GM21360 (cell line): ENCODE data around the gene DTNA.
"Not testable (repeated sequence)": the region's sequence is repeated elsewhere in the genome, so short reads cannot be mapped to it uniquely, and the experiment has no call there.

ENCODE experiments used
- ATAC-seq: cut with Tn5 transposase; IDR thresholded peaks from one replicate; pipeline ENCODE4 v1.9.1; 2021; ENCODE audit warnings: mild to moderate bottlenecking, moderate library complexity; ENCODE audit not compliant: unreplicated experiment

Gene DTNA

DNA sequence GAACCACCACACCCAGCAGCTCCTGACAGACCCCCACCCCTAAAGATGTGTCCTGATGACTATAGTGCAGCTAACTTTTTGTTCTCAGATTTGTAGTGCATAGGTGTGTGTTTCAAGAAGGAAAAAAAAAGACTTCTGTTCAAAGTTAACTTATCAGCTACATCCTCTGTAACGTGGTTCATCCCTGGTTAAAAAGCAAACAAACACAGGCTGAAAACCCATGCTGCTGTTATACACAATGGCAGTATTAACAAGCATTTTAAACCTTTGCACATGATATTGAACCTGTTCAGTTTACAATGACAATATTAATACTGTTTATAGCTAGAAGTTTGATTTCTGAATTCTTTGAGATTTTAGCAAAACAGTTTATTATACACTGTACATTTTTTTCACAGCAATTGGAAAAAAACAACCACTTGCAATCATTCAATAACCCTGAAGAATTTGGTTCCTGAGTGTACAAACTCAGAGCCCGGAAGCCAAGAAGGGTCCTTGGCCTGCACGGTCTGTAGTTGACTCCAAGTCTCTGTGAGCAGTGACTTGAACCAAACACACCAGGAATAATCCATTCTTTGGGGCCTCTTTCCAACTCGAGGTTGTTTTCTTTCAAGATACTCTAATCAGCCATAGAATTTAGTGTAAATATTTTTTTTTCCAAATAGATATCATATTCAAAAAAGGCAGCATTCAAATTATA lies 177.9 kb downstream of the DTNA start:
- no peak for ATAC-seq

DNA sequence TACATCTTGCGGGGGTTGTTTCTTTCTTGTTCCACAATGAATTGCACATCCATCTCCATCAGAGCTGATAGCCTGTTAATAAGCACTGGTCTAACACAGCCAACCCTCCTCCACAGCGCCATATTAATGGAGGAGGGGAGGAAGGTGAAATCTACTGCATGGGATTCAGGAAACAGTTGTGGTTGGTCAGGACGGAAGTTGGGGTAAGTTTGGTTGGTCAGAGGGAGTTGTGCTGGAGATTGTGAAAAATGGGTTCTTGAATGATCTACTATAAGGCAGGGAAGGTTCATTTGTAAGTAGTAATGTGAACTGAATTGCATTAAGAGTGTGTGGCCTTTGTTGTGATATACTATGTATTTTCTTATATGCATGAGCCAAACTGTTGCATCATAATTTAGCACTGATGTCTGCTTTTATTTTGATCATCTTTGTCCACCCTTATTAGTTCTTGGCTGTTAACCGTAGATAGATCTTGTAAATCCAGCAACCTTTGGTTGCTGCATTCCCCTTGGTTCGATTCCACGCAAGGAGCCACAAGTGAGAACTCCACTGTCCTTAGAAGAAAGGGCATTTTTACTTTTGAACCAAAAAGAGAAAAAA lies 180.5 kb downstream of the DTNA start:
- no peak for ATAC-seq

- ATAC-seq, result no peak
These were observed 182.3 kb downstream of the DTNA start for GRCh38 chr18:34892379-34892778.

DNA sequence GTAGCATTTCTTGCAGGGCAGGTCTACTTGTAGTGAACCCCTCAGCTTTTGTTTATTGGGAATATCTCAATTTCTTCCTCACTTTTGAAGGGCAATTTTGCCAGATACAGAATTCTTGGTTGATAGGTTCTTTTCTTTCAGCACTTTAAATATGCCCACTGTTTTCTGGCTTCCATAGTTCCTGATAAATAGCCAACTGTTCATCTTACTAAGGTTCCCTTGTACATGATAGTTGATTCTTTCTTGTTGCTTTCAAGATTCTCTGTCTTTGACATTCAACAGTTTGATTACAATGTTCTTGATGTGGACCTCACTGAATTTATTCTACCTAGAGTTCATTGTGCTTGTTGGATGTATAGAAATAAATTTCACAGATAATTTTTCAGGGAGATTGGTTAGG lies 183.1 kb downstream of the DTNA start:
- ATAC-seq, result no peak

GRCh38 chr18:34901299-34901698 lies 191.2 kb downstream of the DTNA start:
- no peak for ATAC-seq

DNA sequence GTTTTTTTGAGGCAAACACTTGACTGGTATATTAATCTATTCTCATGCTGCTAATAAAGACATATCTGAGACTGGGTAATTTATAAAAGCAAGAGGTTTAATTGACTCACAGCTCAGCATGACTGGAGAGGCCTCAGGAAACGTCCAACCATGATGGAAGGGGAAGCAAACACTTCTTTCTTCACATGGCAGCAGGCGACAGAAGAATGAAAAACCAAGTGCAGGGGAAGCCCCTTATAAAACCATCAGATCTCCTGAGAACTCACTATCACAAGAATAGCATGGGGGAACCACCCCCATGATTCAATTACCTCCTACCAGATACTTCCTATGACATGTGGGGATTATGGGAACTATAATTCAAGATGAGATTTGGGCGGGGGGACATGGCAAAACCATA lies 194.9 kb downstream of the DTNA start:
- ATAC-seq, result no peak

GRCh38 chr18:34906985-34907384 lies 196.9 kb downstream of the DTNA start:
- ATAC-seq, result not testable (repeated sequence)

DNA sequence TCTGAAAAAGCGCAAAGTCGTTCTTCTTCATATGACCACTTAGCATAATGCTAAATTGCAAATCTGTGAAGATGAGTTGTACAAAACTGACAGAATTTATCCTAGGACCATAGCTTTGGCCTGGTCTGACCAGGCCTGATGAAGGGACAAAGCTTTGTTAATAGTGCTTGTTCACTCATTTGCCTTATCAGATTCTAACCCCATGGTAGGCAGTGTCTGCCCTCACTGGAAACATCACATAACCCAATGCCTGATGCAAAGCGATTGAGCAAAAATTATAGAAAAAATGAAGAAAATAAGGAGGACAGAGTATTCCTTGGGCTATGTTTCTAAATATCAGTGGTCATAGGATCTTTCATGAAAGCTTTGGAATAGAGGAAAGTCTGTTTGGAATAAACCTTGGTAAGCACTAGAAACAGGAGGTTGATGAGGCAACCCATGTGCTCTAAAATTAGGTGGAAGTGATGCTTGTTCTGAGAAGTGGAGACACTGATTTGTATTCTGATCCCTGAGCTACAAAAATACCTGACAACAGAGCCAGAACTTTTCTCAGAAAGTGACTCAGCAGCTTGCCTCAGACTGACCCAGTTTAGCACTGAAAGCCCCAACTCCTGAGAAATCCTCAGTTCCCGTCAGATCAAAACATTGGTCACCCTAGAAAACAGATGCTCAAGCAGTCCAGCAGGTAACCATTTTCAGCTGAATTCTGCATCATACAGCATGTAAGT lies 199.7 kb downstream of the DTNA start:
- ATAC-seq, result no peak

DNA sequence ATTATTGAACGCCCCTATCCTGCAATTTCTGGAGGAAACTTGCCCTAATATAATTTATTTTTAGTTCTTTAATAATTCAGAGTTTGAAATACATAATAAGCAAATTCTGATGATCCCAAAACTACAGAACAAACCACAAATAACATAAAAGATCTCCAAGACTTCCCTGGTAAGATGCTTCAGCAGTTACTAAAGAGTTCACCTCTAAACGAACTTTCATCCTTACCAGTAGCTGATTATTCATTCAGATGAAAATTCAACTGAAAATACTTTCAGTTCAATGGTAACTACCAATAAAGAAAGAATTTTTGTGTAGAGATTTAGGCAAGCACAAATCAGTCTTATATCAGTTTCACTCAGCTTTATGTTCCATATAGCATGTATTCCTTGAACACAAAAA lies 201.0 kb downstream of the DTNA start:
- no peak for ATAC-seq

- ATAC-seq, result no peak
These were observed 201.7 kb downstream of the DTNA start for GRCh38 chr18:34911661-34912384.

GRCh38 chr18:34913837-34914661 lies 204.0 kb downstream of the DTNA start:
- ATAC-seq, result no peak

DNA sequence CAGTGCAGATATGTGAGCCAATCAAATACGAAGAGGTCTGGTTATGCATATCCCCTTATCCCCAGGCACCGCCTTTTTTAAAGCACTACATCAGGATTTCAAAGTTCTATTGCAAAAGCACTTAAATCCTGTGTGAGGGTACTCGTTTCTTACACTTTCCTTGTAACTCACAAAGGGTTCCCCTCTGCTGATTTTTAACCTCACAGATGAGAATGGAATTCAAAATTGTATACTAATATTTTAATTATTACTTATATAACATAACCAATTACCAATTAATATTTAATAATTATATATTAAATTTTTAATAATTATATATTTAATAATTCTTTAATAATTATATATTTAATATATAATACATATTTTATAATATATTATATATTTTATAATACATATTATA lies 204.9 kb downstream of the DTNA start:
- no peak for ATAC-seq

- ATAC-seq, result not testable (repeated sequence)
These were observed 206.4 kb downstream of the DTNA start for GRCh38 chr18:34916539-34916938.

- ATAC-seq, result no peak
These were observed 208.8 kb downstream of the DTNA start for GRCh38 chr18:34918856-34919255.

DNA sequence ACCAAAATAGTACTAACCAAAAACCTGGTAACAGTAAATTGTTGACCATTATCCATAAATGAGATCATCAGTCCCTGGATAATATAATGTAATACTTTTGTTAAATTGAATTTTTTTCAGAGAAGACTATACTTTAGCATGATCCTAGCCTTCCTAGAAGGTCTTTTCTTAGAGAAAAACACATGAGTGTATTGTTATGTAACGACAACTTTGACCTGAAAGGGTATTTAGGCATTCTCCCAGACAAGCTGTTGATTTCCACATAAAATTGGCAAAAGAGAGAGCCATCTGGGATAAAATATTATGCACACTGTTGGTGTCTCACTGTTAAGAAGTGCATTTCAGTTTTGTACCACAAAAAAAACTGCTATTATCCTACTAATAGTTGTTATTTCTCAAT lies 211.1 kb downstream of the DTNA start:
- no peak for ATAC-seq

DNA sequence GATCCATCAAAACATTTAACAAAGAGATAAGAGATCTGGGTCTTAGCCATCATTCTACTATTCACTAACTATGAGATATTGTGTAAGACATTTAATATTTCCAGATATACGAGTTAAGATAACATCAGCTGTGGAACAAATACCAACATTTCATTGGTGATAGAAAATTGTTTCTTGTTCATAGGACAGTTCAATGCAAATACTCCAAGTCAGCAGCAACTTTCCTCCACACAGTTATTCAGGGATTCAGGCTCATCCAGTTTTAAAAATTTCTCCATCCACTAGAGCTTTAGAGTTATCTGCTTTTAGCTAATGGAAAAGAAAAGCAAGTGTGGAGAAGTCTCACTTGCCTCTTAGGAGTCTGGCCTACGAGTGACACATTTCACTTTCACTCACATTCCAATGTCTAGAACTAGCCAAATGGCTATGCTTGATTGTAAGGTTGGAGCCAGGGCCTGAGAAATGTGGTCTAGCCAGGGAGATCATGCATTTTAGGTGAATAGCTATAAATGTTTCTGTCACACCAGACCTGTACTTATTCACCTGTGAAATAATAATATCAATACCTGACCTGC lies 211.8 kb downstream of the DTNA start:
- ATAC-seq, result no peak

- not testable (repeated sequence) for ATAC-seq
These were observed 212.5 kb downstream of the DTNA start for GRCh38 chr18:34922594-34922993.

GRCh38 chr18:34923911-34924310 lies 213.8 kb downstream of the DTNA start:
- ATAC-seq, result no peak

DNA sequence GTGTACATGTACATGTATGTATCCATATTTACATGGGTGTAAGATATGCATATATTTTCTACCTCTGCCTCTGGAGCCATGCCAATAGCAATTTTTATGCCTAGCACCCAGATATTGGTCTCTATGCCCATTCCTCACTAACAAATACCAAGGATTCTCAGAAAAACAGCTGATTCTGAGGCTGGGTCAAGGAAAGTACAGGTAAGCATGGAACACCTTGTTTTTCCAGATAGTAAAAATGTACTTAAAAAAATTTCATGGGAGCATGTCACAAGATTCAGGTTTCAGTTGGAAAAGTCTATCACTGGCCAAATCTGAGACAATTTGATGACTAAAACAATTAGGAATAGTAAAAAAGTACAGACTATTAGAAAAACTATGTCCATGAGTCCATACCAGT lies 216.6 kb downstream of the DTNA start:
- ATAC-seq, result no peak

- ATAC-seq, result no peak
These were observed 218.1 kb downstream of the DTNA start for GRCh38 chr18:34928088-34928753.
